CD4-positive, alpha-beta T cell treated with Interferon alpha-2 for 1 hour (primary cell): ENCODE data around the gene GSTCD.
"Not testable (repeated sequence)": the region's sequence is repeated elsewhere in the genome, so short reads cannot be mapped to it uniquely, and the experiment has no call there.

Experiments used
- DNase-seq, 2 donors: peaks; one replicate each; pipeline ENCODE4 v3.0.0-alpha.2; 2020 to 2022

The GSTCD gene

DNA sequence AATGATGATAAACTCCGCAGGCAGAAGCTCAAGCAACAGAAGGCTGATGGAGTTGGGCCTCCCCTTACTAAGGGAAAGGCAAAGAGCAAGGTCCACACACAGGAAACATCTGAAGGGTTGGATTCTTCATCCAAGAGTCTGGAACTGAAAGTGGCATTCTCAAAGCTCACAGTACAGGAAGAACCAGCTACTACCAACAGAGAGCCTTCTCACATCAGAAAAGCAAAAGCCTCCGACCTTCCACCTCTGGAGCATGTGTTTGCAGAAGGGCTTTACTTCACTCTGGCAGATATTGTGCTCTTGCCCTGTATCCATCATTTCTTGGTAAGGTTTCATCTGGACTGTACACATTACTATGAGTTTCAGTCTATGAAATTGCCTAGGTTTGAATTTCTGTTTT, 10.6 kb downstream of the GSTCD start:
- no peak for DNase-seq

DNA sequence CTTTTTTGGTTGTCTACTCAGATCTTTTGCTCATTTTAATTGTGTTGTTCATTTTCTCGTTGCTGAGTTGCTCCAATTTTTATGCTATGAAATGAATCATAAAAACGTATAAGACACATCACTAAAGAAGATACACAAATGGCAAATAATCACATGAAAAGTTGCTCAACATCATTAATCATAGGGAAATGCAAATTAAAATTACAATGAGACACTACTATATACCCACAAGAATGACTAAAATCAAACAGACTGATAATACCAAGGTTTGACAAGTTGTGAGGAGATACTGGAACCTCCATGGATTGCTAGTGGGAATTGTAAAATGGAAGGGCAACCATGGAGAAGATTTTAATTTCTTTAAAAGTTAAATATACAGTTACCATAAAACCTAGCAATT, 17.0 kb downstream of the GSTCD start:
- no peak for DNase-seq

DNA sequence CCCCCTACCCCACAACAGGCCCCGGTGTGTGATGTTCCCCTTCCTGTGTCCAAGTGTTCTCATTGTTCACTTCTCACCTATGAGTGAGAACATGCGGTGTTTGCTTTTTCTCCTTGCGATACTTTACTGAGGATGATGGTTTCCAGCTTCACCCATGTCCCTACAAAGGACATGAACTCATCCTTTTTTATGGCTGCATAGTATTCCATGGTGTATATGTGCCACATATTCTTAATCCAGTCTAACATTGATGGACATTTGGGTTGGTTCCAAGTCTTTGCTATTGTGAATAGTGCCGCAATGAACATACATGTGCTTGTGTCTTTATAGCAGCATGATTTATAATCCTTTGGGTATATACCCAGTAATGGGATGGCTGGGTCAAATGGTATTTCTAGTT, 21.3 kb downstream of the GSTCD start:
- DNase-seq, result not testable (repeated sequence)

DNA sequence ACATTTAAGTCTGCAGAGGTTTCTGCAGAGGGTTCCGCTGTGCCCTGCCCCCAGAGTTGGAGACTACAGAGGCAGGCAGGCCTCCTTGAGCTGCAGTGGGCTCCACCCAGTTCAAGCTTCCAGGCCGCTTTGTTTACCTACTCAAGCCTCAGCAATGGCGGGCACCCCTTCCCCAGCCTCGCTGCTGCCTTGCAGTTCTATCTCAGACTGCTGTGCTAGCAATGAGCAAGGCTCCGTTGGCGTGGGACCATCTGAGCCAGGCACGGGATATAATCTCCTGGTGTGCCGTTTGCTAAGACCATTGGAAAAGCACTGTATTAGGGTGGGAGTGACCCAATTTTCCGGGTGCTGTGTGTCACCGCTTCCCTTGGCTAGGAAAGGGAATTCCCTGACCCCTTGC, 26.6 kb downstream of the GSTCD start:
- not testable (repeated sequence) for DNase-seq

DNA sequence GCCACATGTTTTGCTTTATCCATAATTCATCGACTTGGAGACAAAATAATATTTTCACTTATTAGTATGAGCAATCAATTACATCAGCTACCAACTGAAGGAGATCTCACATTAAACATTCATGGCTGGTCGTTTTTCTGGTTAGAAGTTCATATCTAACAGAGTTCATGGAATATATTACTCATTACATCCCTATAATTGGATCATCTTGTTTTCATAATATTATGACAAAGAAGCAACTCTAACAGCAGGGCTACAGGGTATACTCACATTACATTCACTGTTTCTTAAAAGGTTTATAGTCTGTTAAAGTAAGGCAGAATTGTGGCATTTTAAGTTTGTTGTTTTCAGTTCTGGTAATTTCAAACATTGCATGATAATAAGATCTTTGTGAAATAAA, 33.0 kb downstream of the GSTCD start:
- DNase-seq, result no peak

DNA sequence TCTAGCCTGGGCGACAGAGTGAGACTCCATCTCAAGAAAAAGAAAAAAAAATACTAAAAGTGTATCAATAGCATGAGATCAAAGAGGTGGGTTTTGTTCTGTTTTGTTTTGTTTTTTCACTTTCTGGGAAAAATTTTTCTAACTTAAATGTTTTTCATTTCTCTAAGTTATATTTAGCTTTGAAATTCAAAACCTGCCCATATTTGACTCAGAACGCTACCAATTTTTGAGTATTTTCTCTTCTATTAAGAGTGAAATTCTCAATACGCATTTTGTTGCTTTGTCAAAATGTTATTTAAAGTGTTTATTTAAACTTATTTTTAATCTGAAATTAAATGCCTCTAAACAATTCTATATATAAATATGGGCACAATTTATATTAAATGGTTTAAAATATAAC, 39.6 kb downstream of the GSTCD start:
- no peak for DNase-seq

DNA sequence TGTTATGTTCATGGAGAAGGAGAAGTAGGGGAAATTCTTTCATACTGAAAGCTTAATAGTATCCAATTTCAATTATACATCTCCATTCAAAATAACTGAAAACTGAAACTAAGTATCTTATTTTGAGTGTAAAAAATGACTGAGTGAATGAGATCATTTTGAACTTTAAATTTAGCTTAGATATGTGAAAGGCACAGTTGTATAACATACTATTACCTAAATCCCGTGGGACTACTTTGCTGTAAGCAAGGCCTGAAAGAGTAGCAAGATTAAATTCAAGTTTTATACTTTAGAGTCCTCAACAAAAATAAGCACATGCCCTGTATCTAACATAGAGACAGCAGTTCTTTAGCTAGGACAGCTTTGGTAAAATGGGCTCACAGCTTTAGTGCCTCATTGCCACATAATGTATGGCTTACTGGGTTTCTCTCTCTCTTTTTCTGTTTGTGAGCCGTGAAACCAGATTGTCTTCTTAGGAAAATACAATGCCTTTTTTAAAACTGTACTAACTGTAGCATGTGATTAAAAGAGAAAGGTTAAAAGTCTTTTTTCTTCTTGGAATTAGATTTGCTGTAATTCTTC, 43.2 kb downstream of the GSTCD start:
- DNase-seq, result no peak

DNA sequence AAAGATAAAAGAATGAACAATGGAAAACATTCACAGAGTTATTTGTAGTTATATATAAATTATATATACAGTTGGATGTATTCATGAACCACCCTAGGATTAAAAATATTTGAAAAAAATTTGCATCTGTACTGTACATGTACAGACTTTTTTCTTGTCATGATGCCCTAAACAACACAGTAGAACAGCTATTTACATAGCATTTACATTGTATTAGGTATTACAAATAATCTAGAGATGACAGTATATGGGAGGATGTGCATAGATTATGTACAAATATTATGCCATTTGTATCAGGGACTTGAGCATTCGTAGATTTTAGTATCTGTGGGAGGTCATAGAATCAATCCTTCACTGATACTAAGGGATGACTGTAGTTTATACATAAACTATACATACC, 44.8 kb downstream of the GSTCD start:
- DNase-seq, result no peak

DNA sequence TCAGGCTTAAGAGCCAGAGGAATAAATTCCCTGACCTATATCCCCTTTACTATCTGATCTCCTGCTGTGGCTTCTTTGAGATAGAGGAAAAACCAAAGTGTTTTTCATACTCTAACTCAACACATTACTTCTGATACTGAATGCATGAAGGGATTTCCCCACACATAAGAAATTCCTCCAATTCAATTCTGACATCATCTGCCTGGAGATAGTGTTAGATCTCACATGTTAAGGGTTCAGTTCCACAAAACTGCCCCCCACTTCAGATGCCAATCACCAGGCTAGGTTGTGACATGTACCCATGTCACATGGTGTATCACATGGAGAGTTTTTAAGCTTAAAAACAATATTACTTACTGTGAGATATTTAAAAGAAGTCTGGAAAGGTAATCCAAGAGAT, 46.8 kb downstream of the GSTCD start:
- no peak for DNase-seq

DNA sequence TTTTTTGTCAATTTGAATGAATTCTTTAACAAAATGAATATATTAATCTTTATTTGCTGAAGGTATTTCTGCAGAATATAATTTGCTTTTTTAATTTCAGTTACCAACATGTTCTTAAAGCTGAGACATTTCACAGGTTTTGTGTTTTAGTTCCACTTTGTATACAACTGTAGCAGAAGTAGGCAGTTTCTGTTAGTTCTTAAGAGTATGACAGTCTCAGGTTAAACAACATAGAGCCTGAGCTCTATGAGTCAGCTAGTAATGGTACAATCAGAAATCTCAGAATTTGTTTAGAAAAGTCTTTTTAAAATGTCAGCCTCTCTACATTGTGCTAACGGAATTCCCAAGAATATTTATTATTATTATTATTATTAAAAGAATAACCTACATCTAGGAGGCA, 50.4 kb downstream of the GSTCD start:
- DNase-seq, result no peak

DNA sequence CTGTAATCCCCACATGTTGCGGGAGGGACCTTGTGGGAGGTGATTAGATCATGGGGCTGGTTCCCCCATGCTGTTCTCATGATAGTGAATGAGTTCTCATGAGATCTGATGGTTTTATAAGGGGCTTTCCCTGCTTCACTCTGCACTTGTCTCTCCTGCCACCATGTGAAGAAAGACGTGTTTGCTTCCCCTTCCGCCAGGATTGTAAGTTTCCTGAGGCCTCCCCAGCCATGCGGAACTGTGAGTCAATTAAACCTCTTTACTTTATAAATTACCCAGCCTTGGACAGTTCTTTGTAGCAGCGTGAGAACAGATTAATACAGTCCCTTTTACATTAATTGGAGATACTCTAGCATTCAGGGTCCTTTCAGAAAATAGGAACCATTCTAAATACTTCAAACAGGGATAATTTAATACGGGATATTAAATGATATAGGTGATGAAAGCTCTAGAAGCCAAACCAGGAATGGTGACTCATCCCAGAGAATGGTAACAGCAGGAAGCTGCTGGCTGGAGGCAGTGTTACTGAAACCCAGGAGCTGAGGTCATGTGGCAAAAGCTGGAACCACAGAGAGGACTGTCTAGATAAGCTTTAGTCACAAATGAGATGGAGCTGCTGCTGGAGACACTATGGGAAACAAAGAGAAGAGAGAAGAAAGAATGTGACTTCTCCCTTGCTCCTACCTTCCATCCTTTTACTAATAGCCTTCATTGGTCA, 57.3 kb downstream of the GSTCD start:
- no peak for DNase-seq

DNA sequence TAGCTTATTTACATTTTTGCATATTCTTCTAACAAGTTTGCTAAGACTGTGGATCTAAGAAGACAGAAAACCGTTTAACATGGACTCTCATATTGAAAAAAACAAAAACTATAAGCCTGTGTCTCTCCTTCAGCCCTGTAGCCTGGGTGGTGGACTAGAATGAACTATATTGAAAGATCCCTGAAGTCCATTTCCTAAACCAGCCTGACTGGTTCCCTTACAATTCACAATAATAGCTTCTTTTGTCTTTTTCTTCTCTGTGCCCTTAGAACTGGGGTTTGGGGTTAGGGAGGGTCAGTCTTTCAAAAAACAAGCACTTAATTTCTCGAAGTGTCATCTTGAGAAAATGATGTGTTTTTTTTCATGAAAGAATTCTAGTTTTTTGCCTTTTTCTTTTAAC, 59.0 kb downstream of the GSTCD start:
- DNase-seq, result no peak

DNA sequence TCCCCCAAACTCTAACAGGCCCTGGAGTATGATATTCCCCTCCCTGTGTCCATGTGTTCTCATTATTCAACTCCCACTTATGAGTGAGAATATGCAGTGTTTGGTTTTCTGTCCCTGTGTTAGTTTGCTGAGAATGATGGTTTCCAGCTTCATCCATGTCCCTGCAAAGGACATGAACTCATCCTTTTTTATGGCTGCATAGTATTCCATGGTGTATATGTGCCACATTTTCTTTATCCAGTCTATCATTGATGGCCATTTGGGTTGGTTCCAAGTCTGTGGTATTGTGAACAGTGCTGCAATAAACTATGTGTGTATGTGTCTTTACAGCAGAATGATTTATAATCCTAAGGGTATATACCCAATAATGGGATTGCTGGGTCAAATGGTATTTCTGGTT, 61.9 kb downstream of the GSTCD start:
- not testable (repeated sequence) for DNase-seq

DNA sequence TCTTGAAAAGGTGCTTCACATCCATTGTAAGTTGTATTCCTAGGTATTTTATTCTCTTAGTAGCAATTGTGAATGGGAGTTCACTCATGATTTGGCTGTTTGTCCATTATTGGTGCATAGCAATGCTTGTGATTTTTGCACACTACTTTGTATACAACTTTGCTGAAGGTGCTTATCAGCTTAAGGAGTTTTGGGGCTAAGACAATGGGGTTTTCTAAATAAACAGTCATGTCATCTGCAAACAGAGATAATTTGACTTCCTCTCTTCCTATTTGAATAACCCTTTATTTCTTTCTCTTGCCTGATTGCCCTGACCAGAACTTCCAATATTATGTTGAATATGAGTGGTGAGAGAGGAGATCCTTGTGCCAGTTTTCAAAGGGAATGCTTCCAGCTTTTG, 63.5 kb downstream of the GSTCD start:
- not testable (repeated sequence) for DNase-seq

DNA sequence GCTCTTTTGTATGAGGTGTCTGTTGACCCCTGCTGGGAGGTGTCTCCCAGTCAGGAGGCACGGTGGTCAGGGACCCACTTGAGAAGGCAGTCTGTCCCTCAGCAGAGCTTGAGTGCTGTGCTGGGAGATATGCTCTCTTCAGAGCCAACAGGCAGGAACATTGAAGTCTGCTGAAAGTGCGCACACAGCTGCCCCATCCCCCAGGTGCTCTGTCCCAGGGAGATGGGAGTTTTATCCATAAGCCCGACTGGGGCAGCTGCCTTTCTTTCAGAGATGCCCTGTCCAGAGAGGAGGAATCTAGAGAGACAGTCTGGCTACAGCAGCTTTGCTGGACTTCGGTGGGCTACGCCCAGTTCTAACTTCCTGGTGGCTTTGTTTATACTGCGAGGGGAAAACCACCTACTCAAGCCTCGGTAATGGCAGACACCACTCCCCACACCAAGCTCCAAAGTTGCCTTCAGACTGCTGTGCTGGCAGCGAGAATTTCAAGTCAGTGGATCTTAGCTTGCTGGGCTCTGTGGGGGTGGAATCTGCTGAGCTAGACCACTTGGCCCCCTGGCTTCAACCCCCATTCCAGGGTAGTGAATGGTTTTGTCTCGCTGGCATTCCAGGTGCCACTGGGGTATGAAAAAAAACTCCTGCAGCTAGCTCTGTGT, 67.3 kb downstream of the GSTCD start:
- not testable (repeated sequence) for DNase-seq

DNA sequence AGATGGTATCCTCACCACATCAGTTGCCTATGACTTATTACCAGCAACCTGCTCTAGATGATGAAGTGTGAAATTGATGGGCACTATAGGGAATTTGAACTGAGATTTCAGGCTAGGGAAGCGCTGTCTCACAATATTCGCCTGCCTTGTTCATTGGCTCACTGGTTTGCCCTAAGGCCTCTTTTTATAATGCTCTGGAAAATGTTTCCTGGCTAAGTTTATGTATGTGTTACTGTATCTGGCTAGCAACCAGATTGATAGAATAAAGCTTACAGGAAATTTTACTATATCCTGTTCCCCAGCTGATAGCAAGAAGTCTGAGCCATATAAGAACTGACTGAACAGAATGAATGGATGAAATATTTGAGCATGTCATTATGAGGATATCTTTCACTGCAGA, 71.6 kb downstream of the GSTCD start:
- DNase-seq, result no peak

DNA sequence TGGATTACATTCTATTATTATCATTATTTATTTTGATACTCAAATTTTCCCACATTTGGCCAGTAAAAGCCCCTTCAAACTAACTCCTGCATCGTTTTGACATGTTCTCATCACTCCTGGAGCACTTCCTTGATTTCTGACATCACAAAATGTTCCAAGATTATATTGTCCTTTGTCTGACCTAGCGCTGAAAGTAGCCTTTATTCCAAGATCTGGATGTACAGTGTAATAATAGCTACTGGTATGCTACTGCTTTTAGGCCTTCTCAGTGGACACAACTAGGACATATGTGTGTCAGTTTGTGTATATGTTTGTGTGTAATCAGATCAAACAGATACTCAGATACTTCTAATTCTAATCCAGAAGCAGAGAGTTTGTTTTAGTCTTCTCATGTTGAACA, 76.2 kb downstream of the GSTCD start:
- DNase-seq, result no peak

DNA sequence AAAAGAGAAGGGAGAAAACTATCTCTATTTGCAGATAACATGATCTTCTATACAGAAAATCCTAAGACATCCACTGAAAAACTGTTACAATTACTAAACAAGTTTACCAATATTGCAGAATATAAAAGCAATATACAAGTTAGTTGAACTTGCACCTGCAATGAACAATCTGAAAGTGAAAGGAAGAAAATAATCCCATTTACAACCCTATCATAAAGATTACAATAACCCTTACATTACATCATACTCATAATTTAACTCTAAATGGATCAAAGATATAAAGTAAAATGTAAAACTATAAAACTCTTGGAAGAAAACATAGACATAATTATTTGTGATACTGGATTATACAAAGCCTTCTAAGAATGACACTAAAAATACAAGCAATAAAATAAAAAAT, 77.2 kb downstream of the GSTCD start:
- DNase-seq, result no peak

DNA sequence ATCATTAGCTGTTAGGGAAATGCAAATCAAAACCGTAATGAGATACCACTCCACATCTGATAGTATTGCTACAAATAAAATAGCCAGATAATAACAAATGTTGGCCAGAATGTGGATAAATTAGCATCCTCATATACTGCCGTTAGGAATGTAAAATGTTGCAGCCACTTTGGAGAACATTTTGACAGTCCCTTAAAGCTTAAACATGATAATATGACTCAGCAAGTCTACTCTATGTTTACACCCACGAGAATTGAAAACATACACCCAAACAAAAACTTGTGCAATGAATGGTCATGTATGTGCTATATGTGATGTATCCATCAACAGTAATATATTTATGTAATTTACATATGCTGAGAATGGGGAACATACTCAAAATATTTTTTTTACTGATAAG, 78.2 kb downstream of the GSTCD start:
- no peak for DNase-seq

DNA sequence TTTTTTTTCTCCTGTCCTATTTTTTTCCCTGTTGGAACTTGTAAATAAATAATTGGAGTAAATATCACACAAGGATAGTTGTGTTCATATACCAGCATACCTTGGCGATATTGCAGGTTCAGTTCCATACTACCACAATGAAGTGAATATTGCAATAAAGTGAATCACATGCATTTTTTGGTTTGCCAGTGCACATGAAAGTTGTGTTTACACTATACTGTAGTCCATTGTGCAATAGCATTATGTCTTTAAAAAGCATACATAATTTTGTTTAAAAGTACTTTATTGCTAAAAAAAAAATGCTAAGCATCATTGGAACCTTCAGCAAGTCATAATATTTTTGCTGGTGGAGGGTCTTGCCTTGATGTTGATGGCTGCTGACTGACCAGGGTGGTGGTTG, 88.6 kb downstream of the GSTCD start:
- DNase-seq, result no peak

DNA sequence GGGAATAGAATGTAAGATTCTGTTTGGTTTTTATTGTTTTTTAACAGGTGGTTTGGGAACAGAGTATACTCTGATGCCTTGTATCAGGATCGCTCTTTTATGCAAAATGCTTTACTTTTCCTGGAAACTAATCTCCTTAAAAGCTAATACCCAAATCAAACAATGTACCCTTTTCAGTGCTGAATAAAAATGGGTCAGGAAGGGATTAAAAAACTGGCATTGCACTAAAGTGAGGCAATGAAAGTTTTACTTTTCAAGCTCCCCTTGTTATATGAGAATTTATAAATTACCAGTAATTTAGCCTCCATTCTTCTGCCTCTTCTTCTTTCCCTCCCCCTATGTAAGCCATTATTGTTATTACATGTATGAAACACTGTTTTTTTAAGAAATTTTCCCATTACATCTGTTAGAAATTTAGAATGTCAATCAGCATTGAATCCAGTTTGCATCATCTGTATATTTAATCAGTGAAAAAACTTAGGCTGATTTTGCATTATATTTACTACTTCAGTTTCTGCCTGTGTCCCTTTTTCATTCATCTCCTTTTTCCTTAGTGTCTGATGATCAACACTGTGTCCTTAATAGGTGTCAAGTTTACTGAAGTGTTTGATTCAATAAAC, 97.0 kb downstream of the GSTCD start:
- no peak for DNase-seq

DNA sequence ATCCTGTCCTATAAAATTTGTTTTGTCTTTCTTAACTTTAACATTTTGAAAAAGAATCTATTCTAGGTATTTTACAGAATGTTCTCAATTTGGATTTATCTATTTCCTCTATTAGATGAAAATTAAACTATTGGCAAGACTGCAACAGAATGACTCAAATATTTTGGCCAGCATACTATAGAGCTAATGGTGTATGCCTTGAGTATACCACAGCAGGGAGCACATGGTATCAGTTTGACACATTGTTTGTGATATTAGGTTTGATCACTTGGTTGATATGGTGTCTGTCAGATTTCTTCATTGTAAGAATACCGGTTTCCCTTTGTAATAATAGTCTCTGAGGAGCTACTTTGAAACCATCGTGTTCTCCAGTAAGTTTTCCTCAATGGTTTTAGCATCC, 98.9 kb downstream of the GSTCD start:
- DNase-seq, result no peak

DNA sequence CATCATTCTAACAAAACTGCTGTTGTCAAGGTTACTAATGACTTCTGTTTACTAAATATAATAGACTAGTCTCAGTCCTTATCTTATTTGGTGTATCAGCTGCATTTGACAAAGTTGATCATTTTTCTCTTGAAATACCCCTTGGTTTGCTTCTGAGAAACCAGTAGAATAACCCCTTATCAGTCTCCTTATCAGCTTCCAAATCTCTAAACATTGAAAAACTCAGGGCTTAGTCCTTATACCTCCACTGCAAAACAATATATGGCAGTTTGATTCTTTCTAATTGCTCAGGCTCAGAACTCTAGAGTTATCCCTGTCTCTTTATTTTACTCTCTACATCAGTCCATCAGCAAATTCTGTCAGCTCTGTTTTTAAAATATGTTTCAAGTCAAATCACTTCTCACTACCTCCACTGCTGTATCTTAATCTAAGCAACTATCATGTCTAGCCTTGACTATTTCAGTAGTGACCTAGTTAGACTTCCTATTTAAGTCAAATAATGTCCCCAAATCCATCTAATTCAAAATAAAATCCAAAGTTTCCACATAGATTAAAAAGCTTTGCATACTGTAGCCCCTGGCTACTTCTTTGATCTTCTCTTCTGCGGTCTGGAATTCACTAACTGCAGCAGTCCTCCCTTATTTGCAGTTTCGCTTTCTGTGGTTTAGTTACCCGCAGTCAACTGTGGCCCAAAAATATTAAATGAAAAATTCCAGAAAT, 99.6 kb downstream of the GSTCD start:
- DNase-seq, result no peak

DNA sequence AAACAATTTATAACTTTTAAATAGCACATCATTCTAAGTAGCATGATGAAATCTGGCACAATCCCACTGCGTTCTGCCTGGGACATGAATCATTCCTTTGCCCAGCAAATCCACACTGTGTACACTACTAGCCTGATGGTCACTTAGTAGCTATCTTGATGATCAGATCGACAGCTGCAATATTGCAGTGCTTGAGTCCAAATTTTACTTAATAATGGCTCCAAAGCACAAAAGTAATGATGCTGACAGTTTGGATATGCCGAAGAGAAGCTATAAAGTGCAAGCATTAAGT, 100.1 kb downstream of the GSTCD start:
- no peak for DNase-seq
